BE2C (cell line): Measurements from ENCODE around the gene UAP1.

ENCODE experiments used
- DNase-seq: peaks from one replicate; pipeline ENCODE4 v3.0.0-alpha.2; 2020
- H3K27me3 ChIP-seq: fragments of 250-450 bp; sonication (Bioruptor Pico); 2 replicates; pipeline ENCODE4 v1.5.1; 2020; ENCODE audit warnings: mild to moderate bottlenecking
- H3K36me3 ChIP-seq: fragments of 250-450 bp; sonication (Bioruptor Pico); 2 replicates; pipeline ENCODE4 v1.5.1; 2020; ENCODE audit warnings: mild to moderate bottlenecking
- H3K4me1 ChIP-seq: fragments of 250-450 bp; sonication (Bioruptor Pico); 2 replicates; pipeline ENCODE4 v1.5.1; 2020
- H3K4me3 ChIP-seq: 2 replicates; pipeline ENCODE4 v1.5.1; 2011; ENCODE audit warnings: low read depth, low read length
- H3K9me3 ChIP-seq: fragments of 250-450 bp; sonication (Bioruptor Pico); 2 replicates; pipeline ENCODE4 v1.5.1; 2020
- CTCF ChIP-seq: IDR thresholded peaks from 2 replicates; pipeline ENCODE4 v1.5.1; 2012; ENCODE audit warnings: mild to moderate bottlenecking, low read depth, low read length

Gene UAP1

GRCh38 chr1:162561037-162561615, 396 bp upstream of the UAP1 start:
- no peaks in the 10 kb centered on the region for H3K9me3 ChIP-seq
- no peak for TF ChIP-seq CTCF
- H3K4me3 ChIP-seq = peak overlapping the region; percentile 85
- H3K4me1 ChIP-seq = no peaks in the 10 kb centered on the region
- H3K36me3 ChIP-seq = no peaks in the 10 kb centered on the region
- H3K27me3 ChIP-seq = no peaks in the 10 kb centered on the region
- DNase-seq = peak; percentile 99

- H3K9me3 ChIP-seq = no peaks in the 10 kb centered on the region
- peaks cover 4% of the 10 kb centered on the region; the same call in 1 of the 2 replicates for H3K36me3 ChIP-seq
- H3K4me1 ChIP-seq = no peaks in the 10 kb centered on the region
- DNase-seq = no peak
- no peak for TF ChIP-seq CTCF
- no peaks in the 10 kb centered on the region for H3K27me3 ChIP-seq
- peak overlapping the region; percentile 85 for H3K4me3 ChIP-seq
Observed at GRCh38 chr1:162562470-162562828, 927 bp downstream of the UAP1 start.

GRCh38 chr1:162564762-162565218, 3.3 kb downstream of the UAP1 start:
- Histone ChIP-seq H3K27me3 (no peaks in the 10 kb centered on the region), H3K4me3 (no peak overlapping the region), H3K36me3 (peaks cover 12% of the 10 kb centered on the region; the same call in 1 of the 2 replicates), H3K9me3 (no peaks in the 10 kb centered on the region), H3K4me1 (no peaks in the 10 kb centered on the region)
- DNase-seq = no peak
- no peak for TF ChIP-seq CTCF

- DNase-seq = no peak
- Histone ChIP-seq H3K9me3 (no peaks in the 10 kb centered on the region), H3K36me3 (peaks cover 12% of the 10 kb centered on the region; the same call in 1 of the 2 replicates), H3K4me3 (no peak overlapping the region), H3K4me1 (no peaks in the 10 kb centered on the region), H3K27me3 (no peaks in the 10 kb centered on the region)
- no peak for TF ChIP-seq CTCF
Observed at GRCh38 chr1:162565460-162565859, 3.9 kb downstream of the UAP1 start.

- no peaks in the 10 kb centered on the region for H3K27me3 ChIP-seq
- H3K36me3 ChIP-seq = peaks cover 12% of the 10 kb centered on the region; the same call in 1 of the 2 replicates
- H3K4me1 ChIP-seq = no peaks in the 10 kb centered on the region
- TF ChIP-seq CTCF = no peak
- no peak for DNase-seq
- no peak overlapping the region for H3K4me3 ChIP-seq
- H3K9me3 ChIP-seq = no peaks in the 10 kb centered on the region
Observed at GRCh38 chr1:162566870-162567269, 5.3 kb downstream of the UAP1 start.

GRCh38 chr1:162568802-162569201, 7.3 kb downstream of the UAP1 start:
- DNase-seq = no peak
- H3K4me3 ChIP-seq = no peak overlapping the region
- H3K36me3 ChIP-seq = peaks cover 12% of the 10 kb centered on the region; the same call in 1 of the 2 replicates
- no peaks in the 10 kb centered on the region for H3K9me3 ChIP-seq
- no peak for TF ChIP-seq CTCF
- no peaks in the 10 kb centered on the region for H3K4me1 ChIP-seq
- H3K27me3 ChIP-seq = no peaks in the 10 kb centered on the region
